ENCODE data around the gene GOLGA8K.
"Not testable (repeated sequence)": the region's sequence is repeated elsewhere in the genome, so short reads cannot be mapped to it uniquely, and the experiment has no call there.

GOLGA8K gene

GRCh38 chr15:32403192-32403591, at the start of gene GOLGA8K:
GOLGA8K (minus strand) TSS chr15:32403292; CDS start chr15:32403194, 98 bp downstream.
- H3K27me3 ChIP-seq (ENCODE audit: control insufficient read depth, insufficient read depth, low read length); H3K27ac ChIP-seq (ENCODE audit: low read depth, low read length); H3K4me1 ChIP-seq (ENCODE audit: control insufficient read depth, insufficient read depth, low read length); H3K36me3 ChIP-seq (ENCODE audit: control insufficient read depth, insufficient read depth, low read length); H3K4me3 ChIP-seq (ENCODE audit: low read length); H3K9ac ChIP-seq (ENCODE audit: low read length): not testable (repeated sequence)

- H3K4me1 ChIP-seq (ENCODE audit: control insufficient read depth, insufficient read depth, low read length); H3K27ac ChIP-seq (ENCODE audit: low read depth, low read length); H3K4me3 ChIP-seq (ENCODE audit: low read length); H3K9ac ChIP-seq (ENCODE audit: low read length); H3K36me3 ChIP-seq (ENCODE audit: control insufficient read depth, insufficient read depth, low read length); H3K27me3 ChIP-seq (ENCODE audit: control insufficient read depth, insufficient read depth, low read length): not testable (repeated sequence)
These were observed 37.4 kb upstream of the GOLGA8K start for GRCh38 chr15:32440445-32440977.

GRCh38 chr15:32434102-32434963, 31.2 kb upstream of the GOLGA8K start:
- not testable (repeated sequence) for H3K4me3 ChIP-seq (ENCODE audit: low read length); H3K27ac ChIP-seq (ENCODE audit: low read depth, low read length); H3K36me3 ChIP-seq (ENCODE audit: control insufficient read depth, insufficient read depth, low read length); H3K27me3 ChIP-seq (ENCODE audit: control insufficient read depth, insufficient read depth, low read length); H3K9ac ChIP-seq (ENCODE audit: low read length); H3K4me1 ChIP-seq (ENCODE audit: control insufficient read depth, insufficient read depth, low read length)

- H3K4me3 ChIP-seq (ENCODE audit: low read length); H3K36me3 ChIP-seq (ENCODE audit: control insufficient read depth, insufficient read depth, low read length); H3K4me1 ChIP-seq (ENCODE audit: control insufficient read depth, insufficient read depth, low read length); H3K27ac ChIP-seq (ENCODE audit: low read depth, low read length); H3K27me3 ChIP-seq (ENCODE audit: control insufficient read depth, insufficient read depth, low read length); H3K9ac ChIP-seq (ENCODE audit: low read length): not testable (repeated sequence)
These were observed 24.5 kb upstream of the GOLGA8K start for GRCh38 chr15:32427635-32428034.

GRCh38 chr15:32426511-32426910, 23.4 kb upstream of the GOLGA8K start:
- H3K27me3 ChIP-seq (ENCODE audit: control insufficient read depth, insufficient read depth, low read length); H3K9ac ChIP-seq (ENCODE audit: low read length); H3K4me1 ChIP-seq (ENCODE audit: control insufficient read depth, insufficient read depth, low read length): not testable (repeated sequence)

GRCh38 chr15:32407903-32408302, 4.8 kb upstream of the GOLGA8K start:
- not testable (repeated sequence) for H3K4me1 ChIP-seq (ENCODE audit: control insufficient read depth, insufficient read depth, low read length); H3K36me3 ChIP-seq (ENCODE audit: control insufficient read depth, insufficient read depth, low read length); H3K27ac ChIP-seq (ENCODE audit: low read depth, low read length); H3K9ac ChIP-seq (ENCODE audit: low read length); H3K27me3 ChIP-seq (ENCODE audit: control insufficient read depth, insufficient read depth, low read length); H3K4me3 ChIP-seq (ENCODE audit: low read length)

More at GRCh38 chr15:32426511-32426910, 23.4 kb upstream of the GOLGA8K start:
- not testable (repeated sequence) for H3K4me3 ChIP-seq (ENCODE audit: low read length); H3K27ac ChIP-seq (ENCODE audit: low read depth, low read length); H3K36me3 ChIP-seq (ENCODE audit: control insufficient read depth, insufficient read depth, low read length)

DNA sequence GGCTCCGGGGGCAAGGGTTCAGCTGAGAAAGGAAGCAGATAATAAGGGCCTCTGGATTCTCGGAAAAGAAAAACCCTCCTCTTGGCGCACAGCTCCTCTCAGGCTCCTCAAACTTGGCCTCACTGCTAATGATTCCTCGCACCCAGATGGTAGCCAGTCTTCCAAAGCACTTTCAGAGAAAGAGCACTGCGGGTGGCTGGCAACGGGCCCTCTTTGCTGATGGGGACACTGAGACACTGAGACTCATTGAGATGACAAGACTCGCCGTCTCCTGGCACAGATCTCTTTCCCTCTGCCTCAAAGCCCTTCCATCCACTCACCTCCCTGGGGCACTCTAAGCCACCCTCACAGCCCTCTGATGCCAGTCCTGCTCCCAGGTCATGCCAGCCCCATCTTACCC, 6.6 kb downstream of the GOLGA8K start:
- not testable (repeated sequence) for H3K4me1 ChIP-seq (ENCODE audit: control insufficient read depth, insufficient read depth, low read length)

GRCh38 chr15:32394745-32395144, 8.3 kb downstream of the GOLGA8K start:
- not testable (repeated sequence) for H3K36me3 ChIP-seq (ENCODE audit: control insufficient read depth, insufficient read depth, low read length); H3K4me1 ChIP-seq (ENCODE audit: control insufficient read depth, insufficient read depth, low read length); H3K27me3 ChIP-seq (ENCODE audit: control insufficient read depth, insufficient read depth, low read length); H3K27ac ChIP-seq (ENCODE audit: low read depth, low read length); H3K4me3 ChIP-seq (ENCODE audit: low read length); H3K9ac ChIP-seq (ENCODE audit: low read length)

More for the DNA sequence above, 6.6 kb downstream of the GOLGA8K start:
- H3K9ac ChIP-seq (ENCODE audit: low read length); H3K27me3 ChIP-seq (ENCODE audit: control insufficient read depth, insufficient read depth, low read length); H3K4me3 ChIP-seq (ENCODE audit: low read length); H3K27ac ChIP-seq (ENCODE audit: low read depth, low read length); H3K36me3 ChIP-seq (ENCODE audit: control insufficient read depth, insufficient read depth, low read length): not testable (repeated sequence)

DNA sequence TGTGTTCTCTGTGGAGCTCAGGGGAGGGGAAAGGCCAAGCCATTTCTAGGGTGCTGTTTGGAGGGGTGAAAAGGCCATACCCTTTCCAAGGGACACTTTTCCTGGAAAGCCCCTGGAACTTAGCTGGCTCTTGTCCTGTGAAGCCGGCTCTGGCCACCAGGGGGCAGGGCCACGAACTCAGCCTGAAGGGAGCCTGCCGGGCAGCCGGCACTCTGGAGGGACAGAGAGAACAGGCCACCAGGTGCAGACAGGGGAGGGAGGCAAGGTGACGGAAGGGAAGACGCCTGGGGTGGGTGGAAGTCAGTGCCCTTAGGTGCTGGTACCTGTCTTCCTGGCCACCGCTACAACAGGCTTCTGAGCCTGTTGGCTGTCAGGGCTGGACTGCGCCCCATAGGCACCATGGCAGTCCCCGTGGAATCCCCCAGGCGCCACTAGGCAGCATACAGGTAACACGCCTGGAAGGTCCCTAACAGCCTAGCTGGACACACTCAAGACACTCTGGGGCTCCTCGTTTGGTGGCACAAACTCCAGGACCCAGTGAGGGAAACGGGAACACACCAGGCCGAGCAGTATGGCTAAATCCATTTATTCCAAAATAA, 14.9 kb downstream of the GOLGA8K start:
- not testable (repeated sequence) for H3K36me3 ChIP-seq (ENCODE audit: control insufficient read depth, insufficient read depth, low read length)

DNA sequence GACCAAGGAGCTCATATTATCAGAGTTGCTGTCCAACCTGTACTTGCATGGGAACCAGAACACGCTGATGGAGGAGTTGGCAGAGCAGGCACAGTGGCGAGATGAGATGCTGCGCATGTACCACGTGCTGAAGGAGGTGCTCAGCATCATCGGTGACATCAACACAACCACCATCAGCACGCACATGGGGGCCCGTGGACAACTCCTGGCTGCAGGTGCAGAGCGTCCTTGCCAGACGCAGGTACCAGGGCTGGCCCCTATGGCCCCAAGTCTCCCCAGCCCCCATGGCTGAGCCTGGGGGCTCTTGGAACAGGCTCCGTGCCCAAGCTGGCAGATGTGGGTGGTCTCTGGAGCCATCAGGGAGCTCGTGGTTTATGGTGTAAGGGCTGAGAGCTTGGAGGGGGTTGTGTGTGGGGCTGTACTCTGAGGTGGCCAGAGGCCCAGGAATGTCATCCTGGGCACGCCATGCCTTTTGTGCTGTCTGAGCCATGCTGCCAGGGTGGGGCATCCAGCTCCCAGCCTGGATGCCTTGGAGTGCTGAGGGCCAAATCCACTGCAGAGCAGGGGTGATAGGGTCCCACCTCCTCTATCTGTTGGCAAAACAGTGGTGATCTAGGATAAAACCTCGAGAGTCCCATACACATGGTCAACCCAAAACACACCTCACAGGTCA, 17.1 kb downstream of the GOLGA8K start:
- H3K27me3 ChIP-seq (ENCODE audit: control insufficient read depth, insufficient read depth, low read length); H3K27ac ChIP-seq (ENCODE audit: low read depth, low read length); H3K4me3 ChIP-seq (ENCODE audit: low read length): not testable (repeated sequence)

More for the DNA sequence above, 14.9 kb downstream of the GOLGA8K start:
- not testable (repeated sequence) for H3K27me3 ChIP-seq (ENCODE audit: control insufficient read depth, insufficient read depth, low read length); H3K4me3 ChIP-seq (ENCODE audit: low read length); H3K27ac ChIP-seq (ENCODE audit: low read depth, low read length); H3K9ac ChIP-seq (ENCODE audit: low read length); H3K4me1 ChIP-seq (ENCODE audit: control insufficient read depth, insufficient read depth, low read length)

DNA sequence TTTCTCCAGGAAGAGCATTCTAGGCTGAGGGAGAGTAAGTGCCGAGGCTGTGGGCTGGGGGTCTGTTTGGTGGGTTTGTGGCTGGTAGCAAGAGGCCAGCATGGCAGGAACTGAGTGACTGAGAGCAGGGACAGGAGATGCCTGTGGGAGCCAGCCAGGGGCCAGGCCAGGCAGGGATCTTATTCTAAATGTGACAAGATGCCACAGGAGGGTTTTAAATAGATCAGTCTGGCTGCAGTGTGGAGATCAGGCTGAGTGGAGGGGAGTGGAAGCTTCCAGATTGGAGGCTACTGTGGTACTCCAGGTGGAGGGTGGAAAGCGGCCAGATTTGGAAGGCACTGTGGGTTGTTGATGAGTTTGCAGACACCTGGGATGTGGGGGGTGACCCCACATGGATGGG, 28.9 kb downstream of the GOLGA8K start:
- H3K4me3 ChIP-seq (ENCODE audit: low read length); H3K27me3 ChIP-seq (ENCODE audit: control insufficient read depth, insufficient read depth, low read length); H3K4me1 ChIP-seq (ENCODE audit: control insufficient read depth, insufficient read depth, low read length); H3K9ac ChIP-seq (ENCODE audit: low read length); H3K27ac ChIP-seq (ENCODE audit: low read depth, low read length); H3K36me3 ChIP-seq (ENCODE audit: control insufficient read depth, insufficient read depth, low read length): not testable (repeated sequence)

More for the DNA sequence above, 17.1 kb downstream of the GOLGA8K start:
- not testable (repeated sequence) for H3K4me1 ChIP-seq (ENCODE audit: control insufficient read depth, insufficient read depth, low read length); H3K36me3 ChIP-seq (ENCODE audit: control insufficient read depth, insufficient read depth, low read length); H3K9ac ChIP-seq (ENCODE audit: low read length)

- not testable (repeated sequence) for H3K36me3 ChIP-seq (ENCODE audit: control insufficient read depth, insufficient read depth, low read length); H3K27ac ChIP-seq (ENCODE audit: low read depth, low read length); H3K9ac ChIP-seq (ENCODE audit: low read length); H3K27me3 ChIP-seq (ENCODE audit: control insufficient read depth, insufficient read depth, low read length); H3K4me1 ChIP-seq (ENCODE audit: control insufficient read depth, insufficient read depth, low read length); H3K4me3 ChIP-seq (ENCODE audit: low read length)
These were observed 29.4 kb downstream of the GOLGA8K start for GRCh38 chr15:32373707-32374106.

All from rectal smooth muscle tissue (tissue), 1 donor.